ENCODE measurements around the gene NDUFS8.
"Not testable (repeated sequence)": the region's sequence is repeated elsewhere in the genome, so short reads cannot be mapped to it uniquely, and the experiment has no call there.

DNA sequence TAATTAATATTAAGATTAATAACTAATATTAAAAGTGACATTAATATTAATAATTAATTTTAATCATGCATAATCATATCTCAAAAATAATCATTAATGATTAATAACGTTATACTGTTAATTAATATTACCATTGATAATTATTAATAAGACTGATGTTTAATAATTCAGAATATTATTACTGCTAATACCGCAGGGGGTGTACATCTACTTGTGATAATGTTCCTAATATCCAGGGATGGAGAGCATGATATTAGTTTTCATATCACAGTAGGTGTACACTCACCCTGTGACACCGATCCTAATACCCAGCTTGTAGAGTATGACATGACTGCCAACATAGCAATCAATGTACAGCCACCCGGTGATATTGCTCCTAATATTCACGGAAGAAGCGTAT is 45.2 kb upstream of the NDUFS8 start:
- TF ChIP-seq POLR2A (IDR thresholded peaks at IDR 0.05), result not testable (repeated sequence)
- TF ChIP-seq, protein P1, sequence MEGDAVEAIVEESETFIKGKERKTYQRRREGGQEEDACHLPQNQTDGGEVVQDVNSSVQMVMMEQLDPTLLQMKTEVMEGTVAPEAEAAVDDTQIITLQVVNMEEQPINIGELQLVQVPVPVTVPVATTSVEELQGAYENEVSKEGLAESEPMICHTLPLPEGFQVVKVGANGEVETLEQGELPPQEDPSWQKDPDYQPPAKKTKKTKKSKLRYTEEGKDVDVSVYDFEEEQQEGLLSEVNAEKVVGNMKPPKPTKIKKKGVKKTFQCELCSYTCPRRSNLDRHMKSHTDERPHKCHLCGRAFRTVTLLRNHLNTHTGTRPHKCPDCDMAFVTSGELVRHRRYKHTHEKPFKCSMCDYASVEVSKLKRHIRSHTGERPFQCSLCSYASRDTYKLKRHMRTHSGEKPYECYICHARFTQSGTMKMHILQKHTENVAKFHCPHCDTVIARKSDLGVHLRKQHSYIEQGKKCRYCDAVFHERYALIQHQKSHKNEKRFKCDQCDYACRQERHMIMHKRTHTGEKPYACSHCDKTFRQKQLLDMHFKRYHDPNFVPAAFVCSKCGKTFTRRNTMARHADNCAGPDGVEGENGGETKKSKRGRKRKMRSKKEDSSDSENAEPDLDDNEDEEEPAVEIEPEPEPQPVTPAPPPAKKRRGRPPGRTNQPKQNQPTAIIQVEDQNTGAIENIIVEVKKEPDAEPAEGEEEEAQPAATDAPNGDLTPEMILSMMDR (IDR thresholded peaks at IDR 0.05), result not testable (repeated sequence)
